ENCODE data around the gene RNU2-1.
"Not testable (repeated sequence)": the region's sequence is repeated elsewhere in the genome, so short reads cannot be mapped to it uniquely, and the experiment has no call there.

The RNU2-1 gene

GRCh38 chr17:43233877-43234276, at the start of gene RNU2-1:
Gene RNU2-1 (minus strand): TSS chr17:43233977.
- not testable (repeated sequence) for H3K4me3 Mint-ChIP-seq, H3K36me3 Mint-ChIP-seq, H3K27ac Mint-ChIP-seq

GRCh38 chr17:43272914-43273313, 39.1 kb upstream of the RNU2-1 start:
- Mint-ChIP-seq H3K4me3 (peak overlapping the region; percentile 48), H3K27ac (peak overlapping the region; percentile 95)
- peak; percentile 49 for ATAC-seq
- H3K4me1 Mint-ChIP-seq; DNase-seq (ENCODE audit: low spot score in 2 of 2); H3K36me3 Mint-ChIP-seq; H3K9me3 Mint-ChIP-seq: not testable (repeated sequence)

More at GRCh38 chr17:43233877-43234276, at the start of gene RNU2-1:
- not testable (repeated sequence) for ATAC-seq; DNase-seq (ENCODE audit: low spot score in 2 of 2); H3K4me1 Mint-ChIP-seq; H3K9me3 Mint-ChIP-seq

- Mint-ChIP-seq H3K27ac (peak overlapping the region; percentile 95), H3K4me3 (peak overlapping the region; percentile 48)
- H3K9me3 Mint-ChIP-seq, H3K36me3 Mint-ChIP-seq, ATAC-seq, H3K4me1 Mint-ChIP-seq: not testable (repeated sequence)
- peak in 1 of 2 donors; percentile 47 for DNase-seq (ENCODE audit: low spot score in 2 of 2)
These were observed 38.7 kb upstream of the RNU2-1 start for GRCh38 chr17:43272483-43272882.

- H3K36me3 Mint-ChIP-seq; DNase-seq (ENCODE audit: low spot score in 2 of 2); H3K9me3 Mint-ChIP-seq; H3K4me1 Mint-ChIP-seq; H3K27ac Mint-ChIP-seq; H3K4me3 Mint-ChIP-seq: not testable (repeated sequence)
- ATAC-seq: peak; percentile 51
These were observed 37.1 kb upstream of the RNU2-1 start for GRCh38 chr17:43270552-43271504.

- ATAC-seq, H3K9me3 Mint-ChIP-seq, H3K27ac Mint-ChIP-seq, H3K4me3 Mint-ChIP-seq, H3K36me3 Mint-ChIP-seq, H3K4me1 Mint-ChIP-seq: not testable (repeated sequence)
- peak; percentile 64 to 91 for DNase-seq (ENCODE audit: low spot score in 2 of 2)
These were observed 12.7 kb upstream of the RNU2-1 start for GRCh38 chr17:43246456-43246855.

GRCh38 chr17:43240596-43241352, 7.0 kb upstream of the RNU2-1 start:
- peak; percentile 55 for ATAC-seq
- not testable (repeated sequence) for H3K4me1 Mint-ChIP-seq, H3K4me3 Mint-ChIP-seq, H3K9me3 Mint-ChIP-seq, H3K36me3 Mint-ChIP-seq, H3K27ac Mint-ChIP-seq
- DNase-seq (ENCODE audit: low spot score in 2 of 2): peak in 1 of 2 donors; percentile 29

- ATAC-seq: peak; percentile 51
- H3K4me3 Mint-ChIP-seq; H3K9me3 Mint-ChIP-seq; DNase-seq (ENCODE audit: low spot score in 2 of 2); H3K4me1 Mint-ChIP-seq; H3K36me3 Mint-ChIP-seq; H3K27ac Mint-ChIP-seq: not testable (repeated sequence)
These were observed 5.8 kb upstream of the RNU2-1 start for GRCh38 chr17:43239597-43239996.

- DNase-seq (ENCODE audit: low spot score in 2 of 2); H3K9me3 Mint-ChIP-seq; ATAC-seq; H3K4me3 Mint-ChIP-seq; H3K4me1 Mint-ChIP-seq; H3K36me3 Mint-ChIP-seq; H3K27ac Mint-ChIP-seq: not testable (repeated sequence)
These were observed 514 bp downstream of the RNU2-1 start for GRCh38 chr17:43233263-43233662.

GRCh38 chr17:43232021-43232699, 1.6 kb downstream of the RNU2-1 start:
- not testable (repeated sequence) for H3K36me3 Mint-ChIP-seq, H3K27ac Mint-ChIP-seq, H3K9me3 Mint-ChIP-seq, H3K4me1 Mint-ChIP-seq, ATAC-seq, H3K4me3 Mint-ChIP-seq
- DNase-seq (ENCODE audit: low spot score in 2 of 2): peak; percentile 43 to 81

- not testable (repeated sequence) for ATAC-seq, H3K4me1 Mint-ChIP-seq, H3K9me3 Mint-ChIP-seq, H3K4me3 Mint-ChIP-seq, H3K27ac Mint-ChIP-seq
- peak in 1 of 2 donors; percentile 41 for DNase-seq (ENCODE audit: low spot score in 2 of 2)
- peaks cover 14% of the 10 kb centered on the region for H3K36me3 Mint-ChIP-seq
These were observed 2.4 kb downstream of the RNU2-1 start for GRCh38 chr17:43231205-43232020.

GRCh38 chr17:43228020-43228782, 5.6 kb downstream of the RNU2-1 start, which contains the start of gene CCDC200:
Gene CCDC200 (minus strand): TSS chr17:43228623. CDS start chr17:43228554, 69 bp downstream.
- not testable (repeated sequence) for ATAC-seq; H3K4me3 Mint-ChIP-seq; H3K27ac Mint-ChIP-seq; H3K4me1 Mint-ChIP-seq; H3K9me3 Mint-ChIP-seq; DNase-seq (ENCODE audit: low spot score in 2 of 2)
- peaks cover 34% of the 10 kb centered on the region for H3K36me3 Mint-ChIP-seq

GRCh38 chr17:43226393-43226792, 7.4 kb downstream of the RNU2-1 start:
- Mint-ChIP-seq H3K27ac (no peak overlapping the region), H3K36me3 (peaks cover 43% of the 10 kb centered on the region), H3K9me3 (no peaks in the 10 kb centered on the region), H3K4me1 (no peaks in the 10 kb centered on the region), H3K4me3 (no peak overlapping the region)
- DNase-seq (ENCODE audit: low spot score in 2 of 2): peak in 1 of 2 donors; percentile 22
- ATAC-seq: no peak

GRCh38 chr17:43224146-43224705, 9.6 kb downstream of the RNU2-1 start:
- ATAC-seq (no peak), DNase-seq (ENCODE audit: low spot score in 2 of 2) (peak in 1 of 2 donors; percentile 44)
- H3K9me3 Mint-ChIP-seq: no peaks in the 10 kb centered on the region
- H3K27ac Mint-ChIP-seq: no peak overlapping the region
- H3K36me3 Mint-ChIP-seq: peaks cover 53% of the 10 kb centered on the region
- no peak overlapping the region for H3K4me3 Mint-ChIP-seq
- H3K4me1 Mint-ChIP-seq: no peaks in the 10 kb centered on the region
